HL-60 (cell line): ENCODE results near the gene DDOST.

Experiments used
- POLR2AphosphoS5 ChIP-seq: IDR thresholded peaks from 2 replicates; pipeline ENCODE4 v1.6.1; 2012; ENCODE audit warnings: low read depth
- TF ChIP-seq, protein P1 (sequence below): IDR thresholded peaks from one replicate; pipeline ENCODE4 v1.5.1; 2011; ENCODE audit warnings: low read length, control low read depth, inconsistent platforms; ENCODE audit not compliant: insufficient read depth
- TF ChIP-seq, protein P2 (sequence below): IDR thresholded peaks from 2 replicates; pipeline ENCODE4 v1.6.1; 2012; ENCODE audit warnings: low read depth; ENCODE audit not compliant: insufficient replicate concordance

DNA sequence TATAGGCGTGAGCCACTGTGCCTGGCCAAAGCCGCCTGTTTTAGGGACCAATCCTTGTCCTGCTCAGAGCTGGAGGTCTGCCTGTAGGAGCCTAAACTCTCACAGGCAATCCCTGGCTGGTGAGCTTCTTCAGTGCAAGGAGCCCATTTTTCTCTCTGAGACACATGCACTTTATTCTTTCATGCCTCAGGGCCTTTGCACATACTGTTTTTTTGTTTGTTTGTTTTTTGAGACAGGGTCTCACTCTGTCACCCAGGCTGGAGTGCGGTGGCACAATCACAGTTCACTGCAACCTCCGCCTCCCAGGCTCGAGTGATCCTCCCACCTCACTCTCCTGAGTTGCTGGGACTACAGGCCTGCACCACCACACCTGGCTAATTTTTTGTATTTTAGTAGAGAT, 49.5 kb downstream of the DDOST start:
- TF ChIP-seq, protein P1, sequence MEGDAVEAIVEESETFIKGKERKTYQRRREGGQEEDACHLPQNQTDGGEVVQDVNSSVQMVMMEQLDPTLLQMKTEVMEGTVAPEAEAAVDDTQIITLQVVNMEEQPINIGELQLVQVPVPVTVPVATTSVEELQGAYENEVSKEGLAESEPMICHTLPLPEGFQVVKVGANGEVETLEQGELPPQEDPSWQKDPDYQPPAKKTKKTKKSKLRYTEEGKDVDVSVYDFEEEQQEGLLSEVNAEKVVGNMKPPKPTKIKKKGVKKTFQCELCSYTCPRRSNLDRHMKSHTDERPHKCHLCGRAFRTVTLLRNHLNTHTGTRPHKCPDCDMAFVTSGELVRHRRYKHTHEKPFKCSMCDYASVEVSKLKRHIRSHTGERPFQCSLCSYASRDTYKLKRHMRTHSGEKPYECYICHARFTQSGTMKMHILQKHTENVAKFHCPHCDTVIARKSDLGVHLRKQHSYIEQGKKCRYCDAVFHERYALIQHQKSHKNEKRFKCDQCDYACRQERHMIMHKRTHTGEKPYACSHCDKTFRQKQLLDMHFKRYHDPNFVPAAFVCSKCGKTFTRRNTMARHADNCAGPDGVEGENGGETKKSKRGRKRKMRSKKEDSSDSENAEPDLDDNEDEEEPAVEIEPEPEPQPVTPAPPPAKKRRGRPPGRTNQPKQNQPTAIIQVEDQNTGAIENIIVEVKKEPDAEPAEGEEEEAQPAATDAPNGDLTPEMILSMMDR = no peak
- TF ChIP-seq, protein P2, sequence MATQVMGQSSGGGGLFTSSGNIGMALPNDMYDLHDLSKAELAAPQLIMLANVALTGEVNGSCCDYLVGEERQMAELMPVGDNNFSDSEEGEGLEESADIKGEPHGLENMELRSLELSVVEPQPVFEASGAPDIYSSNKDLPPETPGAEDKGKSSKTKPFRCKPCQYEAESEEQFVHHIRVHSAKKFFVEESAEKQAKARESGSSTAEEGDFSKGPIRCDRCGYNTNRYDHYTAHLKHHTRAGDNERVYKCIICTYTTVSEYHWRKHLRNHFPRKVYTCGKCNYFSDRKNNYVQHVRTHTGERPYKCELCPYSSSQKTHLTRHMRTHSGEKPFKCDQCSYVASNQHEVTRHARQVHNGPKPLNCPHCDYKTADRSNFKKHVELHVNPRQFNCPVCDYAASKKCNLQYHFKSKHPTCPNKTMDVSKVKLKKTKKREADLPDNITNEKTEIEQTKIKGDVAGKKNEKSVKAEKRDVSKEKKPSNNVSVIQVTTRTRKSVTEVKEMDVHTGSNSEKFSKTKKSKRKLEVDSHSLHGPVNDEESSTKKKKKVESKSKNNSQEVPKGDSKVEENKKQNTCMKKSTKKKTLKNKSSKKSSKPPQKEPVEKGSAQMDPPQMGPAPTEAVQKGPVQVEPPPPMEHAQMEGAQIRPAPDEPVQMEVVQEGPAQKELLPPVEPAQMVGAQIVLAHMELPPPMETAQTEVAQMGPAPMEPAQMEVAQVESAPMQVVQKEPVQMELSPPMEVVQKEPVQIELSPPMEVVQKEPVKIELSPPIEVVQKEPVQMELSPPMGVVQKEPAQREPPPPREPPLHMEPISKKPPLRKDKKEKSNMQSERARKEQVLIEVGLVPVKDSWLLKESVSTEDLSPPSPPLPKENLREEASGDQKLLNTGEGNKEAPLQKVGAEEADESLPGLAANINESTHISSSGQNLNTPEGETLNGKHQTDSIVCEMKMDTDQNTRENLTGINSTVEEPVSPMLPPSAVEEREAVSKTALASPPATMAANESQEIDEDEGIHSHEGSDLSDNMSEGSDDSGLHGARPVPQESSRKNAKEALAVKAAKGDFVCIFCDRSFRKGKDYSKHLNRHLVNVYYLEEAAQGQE = no peak
- no peak for TF ChIP-seq POLR2AphosphoS5
